HEK293T (cell line): Measurements from ENCODE around the gene ATP9A.

Experiments used
- ARNT ChIP-seq: fragments of 450-650 bp; IDR thresholded peaks from 2 replicates; pipeline ENCODE4 v1.6.1; 2017; ENCODE audit warnings: mild to moderate bottlenecking
- BHLHE40 ChIP-seq: fragments of 450-650 bp; IDR thresholded peaks from 2 replicates; pipeline ENCODE4 v1.6.1; 2016; ENCODE audit warnings: mild to moderate bottlenecking, moderate library complexity, borderline replicate concordance
- FOXA1 ChIP-seq: fragments of 450-650 bp; IDR thresholded peaks from 2 replicates; pipeline ENCODE4 v1.6.1; 2016; ENCODE audit warnings: mild to moderate bottlenecking
- FOXK2 ChIP-seq: fragments of 450-650 bp; IDR thresholded peaks from 2 replicates; pipeline ENCODE4 v1.6.1; 2016; ENCODE audit warnings: mild to moderate bottlenecking
- HDGF ChIP-seq: fragments of 450-650 bp; IDR thresholded peaks from 2 replicates; pipeline ENCODE4 v1.6.1; 2017; ENCODE audit warnings: antibody characterized with exemption, borderline replicate concordance
- NFRKB ChIP-seq: fragments of 450-650 bp; IDR thresholded peaks from 2 replicates; pipeline ENCODE4 v1.6.1; 2016; ENCODE audit warnings: mild to moderate bottlenecking, moderate library complexity
- SP1 ChIP-seq: fragments of 450-650 bp; IDR thresholded peaks from 2 replicates; pipeline ENCODE4 v1.6.1; 2017
- ZNF384 ChIP-seq: fragments of 450-650 bp; IDR thresholded peaks from 2 replicates; pipeline ENCODE4 v1.6.1; 2016

DNA sequence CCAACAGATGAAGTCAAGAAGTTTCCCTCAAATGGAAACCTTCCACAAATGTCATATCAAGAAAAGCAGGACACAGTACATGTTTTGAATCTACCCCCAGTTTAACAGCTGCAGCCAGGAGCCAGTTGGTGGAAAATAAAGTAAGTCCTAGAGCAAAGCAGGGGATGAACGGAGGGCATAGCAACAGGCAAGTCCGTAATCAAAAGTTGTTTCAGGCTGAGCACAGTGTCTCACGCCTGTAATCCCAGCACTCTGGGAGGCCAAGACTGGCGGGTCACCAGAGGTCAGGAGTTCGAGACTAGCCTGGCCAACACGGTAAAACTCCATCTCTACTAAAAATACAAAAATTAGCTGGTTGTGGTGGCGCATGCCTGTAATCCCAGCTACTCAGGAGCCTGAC, 36.6 kb upstream of the ATP9A start:
- TF ChIP-seq BHLHE40 (no peak), ARNT (no peak), SP1 (no peak), FOXA1 (no peak), FOXK2 (no peak), NFRKB (no peak), HDGF (no peak), ZNF384 (no peak)
